Activated CD4-positive, CD25-positive, alpha-beta regulatory T cell (primary cell): ENCODE data around the gene DTWD1.
"Not testable (repeated sequence)": the region's sequence is repeated elsewhere in the genome, so short reads cannot be mapped to it uniquely, and the experiment has no call there.

Experiments
- DNase-seq, 4 experiments: peaks; one replicate each; lab custom pipeline; 2025; lab: John Stamatoyannopoulos, UW

The DTWD1 gene

GRCh38 chr15:49645941-49646340 lies 25.1 kb downstream of the DTWD1 start:
- no peak for DNase-seq

DNA sequence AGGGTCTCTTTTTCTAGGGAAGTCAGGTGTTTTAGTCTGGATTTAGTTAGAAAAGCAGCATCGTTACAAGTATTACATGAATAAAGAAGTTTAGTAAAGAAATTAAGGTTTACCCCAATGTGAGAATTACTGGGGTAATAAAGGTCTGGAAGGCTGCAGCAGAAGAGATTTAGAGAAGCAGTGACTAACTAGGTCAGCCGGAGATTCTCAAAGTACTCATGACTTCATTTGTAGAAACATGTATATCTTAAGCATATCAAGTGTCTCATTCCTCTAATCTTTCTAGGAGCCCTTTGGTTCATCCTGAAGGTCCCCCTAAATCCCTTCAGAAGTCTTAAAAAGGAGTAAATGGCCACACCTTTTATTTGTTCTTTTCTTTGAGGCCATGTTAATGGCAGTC lies 26.0 kb downstream of the DTWD1 start:
- DNase-seq = no peak

DNA sequence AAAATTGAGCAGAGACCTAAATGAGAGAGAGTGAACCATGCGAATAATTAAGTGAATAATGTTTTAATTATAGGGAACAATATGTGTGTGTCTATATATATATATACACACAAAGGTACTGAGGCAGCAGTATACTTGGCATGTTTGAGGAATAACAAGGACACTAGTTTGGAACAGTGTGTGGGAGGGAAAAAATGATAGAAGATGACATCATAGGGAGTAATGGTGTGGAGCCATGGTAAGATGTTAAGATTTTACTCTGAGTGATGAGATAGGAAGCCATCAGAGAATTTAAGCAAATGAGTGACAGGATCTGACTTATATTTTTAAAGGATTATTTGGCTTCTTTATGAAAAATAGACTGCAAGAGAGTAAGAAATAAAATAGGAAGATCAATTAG lies 29.1 kb downstream of the DTWD1 start:
- DNase-seq = no peak

- DNase-seq = no peak
Measured at GRCh38 chr15:49650676-49651075, 29.8 kb downstream of the DTWD1 start.

GRCh38 chr15:49652922-49653321 lies 32.1 kb downstream of the DTWD1 start:
- no peak for DNase-seq

- DNase-seq = no peak
Measured at GRCh38 chr15:49656734-49657133, 35.9 kb downstream of the DTWD1 start.

DNA sequence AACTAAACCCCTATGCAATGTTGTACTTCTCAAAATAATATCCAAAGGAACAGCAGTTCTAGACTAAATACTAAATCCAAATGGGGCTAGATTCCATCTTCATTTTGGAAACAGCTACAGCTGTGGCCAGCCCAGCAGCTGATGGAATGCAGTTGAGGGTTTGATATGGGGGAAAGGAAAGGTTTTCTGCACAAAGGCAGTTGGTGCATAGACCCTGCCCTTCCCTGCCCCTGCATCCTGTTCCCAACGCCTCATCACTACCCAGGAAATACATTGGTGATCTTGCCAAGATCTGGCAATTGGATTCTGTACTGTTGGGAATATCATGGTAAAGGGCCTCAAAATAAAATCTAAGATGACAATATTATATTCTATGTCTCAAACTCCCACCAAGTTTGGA lies 43.9 kb downstream of the DTWD1 start:
- no peak for DNase-seq

DNA sequence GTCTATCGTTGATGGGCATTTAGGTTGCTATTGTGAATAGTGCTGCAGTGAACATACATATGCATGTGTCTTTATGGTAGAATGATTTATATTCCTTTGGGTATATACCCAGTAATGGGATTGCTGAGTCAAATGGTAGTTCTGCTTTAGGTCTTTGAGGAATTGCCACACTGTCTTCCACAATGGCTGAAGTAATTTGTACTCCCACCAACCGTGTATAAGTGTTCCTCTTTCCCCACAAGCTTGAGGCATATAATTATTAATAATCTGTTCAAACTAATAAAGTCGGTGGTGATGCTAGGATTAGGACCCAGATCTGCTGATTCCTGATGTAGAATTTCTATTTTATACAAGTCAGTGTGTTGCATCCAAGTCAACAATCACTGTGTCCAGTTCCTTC lies 45.6 kb downstream of the DTWD1 start:
- not testable (repeated sequence) for DNase-seq

GRCh38 chr15:49669288-49669687 lies 48.4 kb downstream of the DTWD1 start:
- DNase-seq = no peak

GRCh38 chr15:49673861-49674260 lies 53.0 kb downstream of the DTWD1 start:
- no peak for DNase-seq

GRCh38 chr15:49674370-49674769 lies 53.5 kb downstream of the DTWD1 start:
- no peak for DNase-seq

GRCh38 chr15:49675041-49675440 lies 54.2 kb downstream of the DTWD1 start:
- no peak for DNase-seq

DNA sequence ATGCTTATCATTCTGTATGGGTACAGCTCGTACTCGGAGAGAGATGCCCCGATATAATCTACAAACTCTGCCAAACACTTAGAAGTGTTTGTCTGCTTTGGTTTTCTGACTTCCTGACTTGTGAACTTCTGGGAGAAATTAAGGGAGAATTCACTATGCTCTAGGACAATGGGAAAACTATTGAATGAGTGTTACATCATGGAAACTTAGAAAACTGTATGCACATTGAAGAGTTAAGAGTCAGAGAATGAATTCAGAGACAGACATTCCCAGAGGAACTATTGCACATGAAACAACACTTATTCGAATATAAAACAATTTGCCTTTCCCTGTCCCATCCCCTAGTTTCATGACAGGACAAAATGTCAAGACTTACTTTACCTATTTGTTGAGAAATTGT lies 57.8 kb downstream of the DTWD1 start:
- no peak for DNase-seq

GRCh38 chr15:49686599-49686998 lies 65.8 kb downstream of the DTWD1 start:
- no peak for DNase-seq

- no peak for DNase-seq
Measured at GRCh38 chr15:49688135-49688790, 67.4 kb downstream of the DTWD1 start.

DNA sequence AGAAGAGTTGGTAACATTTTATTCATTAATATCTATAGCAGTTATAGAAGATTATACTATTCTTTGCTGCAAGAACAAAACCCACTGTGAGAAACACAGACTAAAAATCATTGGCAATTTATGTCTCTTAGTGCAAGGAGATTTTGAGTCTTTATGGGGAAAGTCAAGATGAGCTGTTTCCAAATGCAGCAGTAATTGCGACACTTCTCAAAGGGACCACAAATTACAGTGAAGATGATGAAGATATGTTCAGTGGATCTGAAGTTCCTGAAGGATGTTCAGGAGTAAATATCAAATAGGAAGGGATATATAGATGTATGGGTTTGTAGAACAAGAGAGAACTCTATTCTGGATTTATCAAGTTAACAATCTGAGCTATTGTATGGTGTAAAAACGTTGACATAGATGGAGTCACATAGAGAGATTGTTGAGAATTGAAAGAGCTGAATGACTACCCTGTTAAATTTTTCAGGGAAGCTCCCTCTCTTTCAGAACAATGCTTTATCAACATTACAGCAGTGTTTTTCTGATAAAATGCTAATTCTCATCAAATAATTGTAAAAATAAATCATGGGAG lies 71.8 kb downstream of the DTWD1 start:
- no peak for DNase-seq

- DNase-seq = no peak
Measured at GRCh38 chr15:49693498-49693897, 72.7 kb downstream of the DTWD1 start.

DNA sequence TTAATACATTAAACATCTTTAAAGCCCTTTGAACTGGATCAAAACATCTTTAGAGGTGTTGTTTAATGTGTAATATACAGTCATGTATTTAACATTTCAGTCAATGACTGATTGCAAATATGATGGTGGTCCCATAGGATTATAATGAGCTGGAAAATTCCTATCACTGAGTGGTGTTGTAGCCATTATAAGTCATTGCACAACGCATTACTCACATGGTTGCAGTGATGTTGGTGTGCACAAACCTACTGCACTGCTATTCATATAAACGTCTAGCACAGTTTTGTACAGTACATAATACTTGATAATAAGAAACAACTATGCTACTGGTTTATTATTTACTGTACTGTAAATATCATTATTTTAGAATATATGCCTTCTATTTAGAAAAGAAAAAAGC lies 75.6 kb downstream of the DTWD1 start:
- no peak for DNase-seq

DNA sequence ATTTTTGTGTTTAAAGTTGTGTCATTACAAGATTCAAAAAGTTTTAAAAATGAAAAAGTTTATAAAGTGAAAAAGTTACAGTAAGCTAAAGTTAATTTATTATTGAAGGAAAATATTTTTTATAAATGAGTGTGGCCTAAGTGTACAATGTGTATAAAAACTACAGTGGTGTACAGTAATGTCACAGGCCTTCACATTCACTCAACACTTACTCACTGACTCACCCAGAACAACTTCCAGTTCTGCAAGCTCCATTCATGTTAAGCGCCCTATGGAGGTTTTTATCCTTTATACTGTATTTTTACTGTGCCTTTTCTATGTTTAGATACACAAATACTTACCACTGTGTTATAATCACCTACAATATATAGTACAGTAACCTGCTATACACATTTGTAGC lies 76.3 kb downstream of the DTWD1 start:
- no peak for DNase-seq

DNA sequence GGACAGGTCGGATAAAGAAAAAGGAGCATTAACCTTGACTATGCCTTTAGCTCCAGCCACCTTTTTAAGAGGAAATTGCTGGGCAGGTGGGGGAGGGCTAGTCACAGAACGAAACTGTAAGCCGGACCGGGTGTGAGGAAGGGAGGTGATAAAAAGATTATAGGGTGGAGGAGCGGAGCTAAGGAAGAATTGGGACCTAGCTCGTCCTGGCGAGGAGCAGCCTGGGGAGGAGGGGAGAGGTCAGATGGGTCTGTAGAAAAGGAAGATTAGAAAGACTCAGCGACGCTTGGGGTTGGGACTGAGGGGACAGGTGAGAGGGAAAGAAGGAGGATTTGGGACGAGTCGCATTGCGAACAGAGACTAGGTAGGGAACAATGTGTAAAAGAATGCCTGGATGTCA lies 82.1 kb downstream of the DTWD1 start:
- DNase-seq = not testable (repeated sequence)
